ENCODE measurements around the gene IGFBP6. TPM values are rescaled to one million over a fixed set of nuclear protein-coding genes. Genes with fewer than 3 reads are reported as not detected.

Gene IGFBP6
- total and polyA plus RNA-seq, 9 of the 15 experiments (the other 6 are each of a cell fraction or from before 2014, with no cell fraction given) = 0.15 to 1.4 (median 0.54) TPM

GRCh38 chr12:53099071-53099882, 1.8 kb downstream of the IGFBP6 start (continued):
- TF ChIP-seq MAZ (CRISPR knock-in tag; conservative IDR thresholded peaks at IDR 0.05 in 1 of 2, IDR thresholded peaks at IDR 0.05 in 1 of 2) (peak; percentile 58 to 86), PCBP2 (IDR thresholded peaks at IDR 0.05; ENCODE audit: low read depth, low read length, poor library complexity, severe bottlenecking) (no peak), ZNF76 (CRISPR knock-in tag; IDR thresholded peaks at IDR 0.05; ENCODE audit: borderline replicate concordance) (no peak), TAF15 (IDR thresholded peaks at IDR 0.05; ENCODE audit: low read depth, low read length) (no peak), ZNF766 (CRISPR knock-in tag; conservative IDR thresholded peaks at IDR 0.05) (no peak), PRDM10 (IDR thresholded peaks at IDR 0.05; ENCODE audit: partially characterized antibody) (peak; percentile 93), ZNF785 (CRISPR knock-in tag; IDR thresholded peaks at IDR 0.05) (no peak), ZC3H8 (IDR thresholded peaks at IDR 0.05) (no peak), NR2C1 (IDR thresholded peaks at IDR 0.05) (peak; percentile 42), NR2C1 (tag; IDR thresholded peaks at IDR 0.05) (peak; percentile 61), ETV6 (IDR thresholded peaks at IDR 0.05; ENCODE audit: borderline replicate concordance in 1 of 2, low read depth in 2 of 2, low read length in 1 of 2) (peak in 1 of 2 experiments; percentile 65; a peak in 2 of 4 replicates), ETV6 (CRISPR knock-in tag; IDR thresholded peaks at IDR 0.05; ENCODE audit: borderline replicate concordance) (no peak), NONO (IDR thresholded peaks at IDR 0.05; ENCODE audit: low read depth in 2 of 2, low read length in 1 of 2) (no peak), CTCFL (IDR thresholded peaks at IDR 0.05; ENCODE audit: borderline replicate concordance, insufficient read depth, low read depth, low read length, poor library complexity, severe bottlenecking) (peak; percentile 35), ZNF3 (CRISPR knock-in tag; IDR thresholded peaks at IDR 0.05) (no peak), DNMT1 (IDR thresholded peaks at IDR 0.05) (no peak), ZBED1 (IDR thresholded peaks at IDR 0.05) (no peak), ATF7 (IDR thresholded peaks at IDR 0.05) (peak; percentile 63), FOXK1 (CRISPR knock-in tag; IDR thresholded peaks at IDR 0.05; ENCODE audit: borderline replicate concordance) (no peak), MIER1 (IDR thresholded peaks at IDR 0.05; ENCODE audit: low read depth) (no peak), RNF2 (IDR thresholded peaks at IDR 0.05) (0 out of 2 replicates have a peak, but pooled peaks have one; percentile 30), MEF2A (IDR thresholded peaks at IDR 0.05; ENCODE audit: control insufficient read depth, low read depth, low read length) (no peak), ZNF583 (CRISPR knock-in tag; IDR thresholded peaks at IDR 0.05) (no peak), MTA3 (IDR thresholded peaks at IDR 0.05; ENCODE audit: borderline replicate concordance) (0 out of 2 replicates have a peak, but pooled peaks have one; percentile 42)
